Ovary (tissue), 3 donors: ENCODE results near the gene KCNK17.
A peak's percentile ranks its signal among the peaks of the same experiment; 100 is the strongest.

ENCODE experiments used
- EP300 ChIP-seq: sonication (generic); formaldehyde crosslinking; IDR thresholded peaks from one replicate; pipeline ENCODE4 v1.6.1; 2017; ENCODE audit warnings: antibody characterized with exemption
- TF ChIP-seq, protein P1 (sequence below), 3 donors: fragments of 450-650 bp in 2 of 3; fragments of 200-600 bp in 1 of 3; IDR thresholded peaks; one replicate each; pipeline versions ENCODE4 v1.5.1 to v1.8.0; 2016 to 2022; ENCODE audit warnings: antibody characterized with exemption in 3 of 3, mild to moderate bottlenecking in 1 of 3
- donor health status: DM: no; HTN: no; CAD: no.

DNA sequence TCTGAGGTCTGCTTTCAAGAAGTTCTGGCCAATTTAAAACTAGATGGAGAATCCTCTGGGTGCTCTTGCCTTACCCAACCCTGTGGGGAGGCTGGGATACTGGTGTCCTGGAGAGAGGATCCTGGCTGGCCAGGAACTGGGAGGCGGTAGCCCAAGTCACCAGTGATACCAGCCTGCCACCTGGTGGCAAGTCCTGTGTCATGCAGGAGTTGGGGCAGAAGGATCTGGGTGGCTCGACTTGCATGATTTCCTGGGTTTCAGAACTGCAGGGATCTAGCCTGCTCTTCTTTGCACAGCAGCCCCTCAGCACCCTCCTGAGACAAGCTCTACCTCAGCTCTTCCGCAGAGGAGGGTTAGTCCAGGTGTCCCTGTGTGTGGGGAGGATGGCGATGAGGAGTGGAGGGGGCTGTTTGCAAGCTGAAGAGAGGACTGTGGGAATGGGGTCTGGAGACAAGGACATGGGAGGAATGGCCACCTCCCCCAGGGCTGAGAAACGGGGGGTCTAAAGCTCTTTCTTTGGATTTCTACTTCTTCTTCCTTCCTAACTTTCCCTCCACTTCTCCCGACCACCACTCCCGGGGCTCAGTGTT is 4.2 kb downstream of the KCNK17 start:
- TF ChIP-seq, protein P1, sequence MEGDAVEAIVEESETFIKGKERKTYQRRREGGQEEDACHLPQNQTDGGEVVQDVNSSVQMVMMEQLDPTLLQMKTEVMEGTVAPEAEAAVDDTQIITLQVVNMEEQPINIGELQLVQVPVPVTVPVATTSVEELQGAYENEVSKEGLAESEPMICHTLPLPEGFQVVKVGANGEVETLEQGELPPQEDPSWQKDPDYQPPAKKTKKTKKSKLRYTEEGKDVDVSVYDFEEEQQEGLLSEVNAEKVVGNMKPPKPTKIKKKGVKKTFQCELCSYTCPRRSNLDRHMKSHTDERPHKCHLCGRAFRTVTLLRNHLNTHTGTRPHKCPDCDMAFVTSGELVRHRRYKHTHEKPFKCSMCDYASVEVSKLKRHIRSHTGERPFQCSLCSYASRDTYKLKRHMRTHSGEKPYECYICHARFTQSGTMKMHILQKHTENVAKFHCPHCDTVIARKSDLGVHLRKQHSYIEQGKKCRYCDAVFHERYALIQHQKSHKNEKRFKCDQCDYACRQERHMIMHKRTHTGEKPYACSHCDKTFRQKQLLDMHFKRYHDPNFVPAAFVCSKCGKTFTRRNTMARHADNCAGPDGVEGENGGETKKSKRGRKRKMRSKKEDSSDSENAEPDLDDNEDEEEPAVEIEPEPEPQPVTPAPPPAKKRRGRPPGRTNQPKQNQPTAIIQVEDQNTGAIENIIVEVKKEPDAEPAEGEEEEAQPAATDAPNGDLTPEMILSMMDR (IDR thresholded peaks at IDR 0.05), result peak; percentile 27 to 59 (median 54)
- no peak for TF ChIP-seq EP300
